ENCODE measurements around the gene COBL. TPM values are rescaled to one million over a fixed set of nuclear protein-coding genes. Genes with fewer than 3 reads are reported as not detected.

COBL gene
- total RNA-seq, 6 experiments from 2014 or later: not detected

DNA sequence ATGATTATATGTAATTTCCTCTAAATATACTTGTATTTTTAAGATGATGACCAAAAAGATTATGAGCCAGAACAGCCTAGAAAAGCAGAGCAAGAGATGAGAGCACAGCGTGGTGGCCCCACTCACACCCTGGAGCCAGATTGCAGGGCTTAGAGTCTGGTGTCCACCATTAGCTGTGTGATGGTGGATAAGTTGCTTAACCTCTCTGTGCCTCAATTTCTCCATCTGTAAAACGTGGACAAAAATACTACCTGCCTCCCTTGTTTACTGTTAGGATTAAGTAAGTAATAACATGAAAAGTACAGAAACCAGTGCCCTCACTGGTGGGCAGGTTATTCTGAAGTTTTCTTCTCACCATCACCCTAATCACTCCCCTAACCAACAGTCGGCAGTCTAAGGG, 212.3 kb downstream of the COBL start:
- Mint-ChIP-seq H3K4me1 (ENCODE audit: low read depth) (no peaks in the 10 kb centered on the region), H3K27me3 (ENCODE audit: insufficient read depth) (peaks cover 24% of the 10 kb centered on the region), H3K4me3 (no peak overlapping the region), H3K36me3 (ENCODE audit: low read depth) (no peaks in the 10 kb centered on the region), H3K9me3 (no peaks in the 10 kb centered on the region), H3K27ac (no peak overlapping the region)
- no peak for DNase-seq
- TF ChIP-seq, protein P1, sequence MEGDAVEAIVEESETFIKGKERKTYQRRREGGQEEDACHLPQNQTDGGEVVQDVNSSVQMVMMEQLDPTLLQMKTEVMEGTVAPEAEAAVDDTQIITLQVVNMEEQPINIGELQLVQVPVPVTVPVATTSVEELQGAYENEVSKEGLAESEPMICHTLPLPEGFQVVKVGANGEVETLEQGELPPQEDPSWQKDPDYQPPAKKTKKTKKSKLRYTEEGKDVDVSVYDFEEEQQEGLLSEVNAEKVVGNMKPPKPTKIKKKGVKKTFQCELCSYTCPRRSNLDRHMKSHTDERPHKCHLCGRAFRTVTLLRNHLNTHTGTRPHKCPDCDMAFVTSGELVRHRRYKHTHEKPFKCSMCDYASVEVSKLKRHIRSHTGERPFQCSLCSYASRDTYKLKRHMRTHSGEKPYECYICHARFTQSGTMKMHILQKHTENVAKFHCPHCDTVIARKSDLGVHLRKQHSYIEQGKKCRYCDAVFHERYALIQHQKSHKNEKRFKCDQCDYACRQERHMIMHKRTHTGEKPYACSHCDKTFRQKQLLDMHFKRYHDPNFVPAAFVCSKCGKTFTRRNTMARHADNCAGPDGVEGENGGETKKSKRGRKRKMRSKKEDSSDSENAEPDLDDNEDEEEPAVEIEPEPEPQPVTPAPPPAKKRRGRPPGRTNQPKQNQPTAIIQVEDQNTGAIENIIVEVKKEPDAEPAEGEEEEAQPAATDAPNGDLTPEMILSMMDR (IDR thresholded peaks at IDR 0.05): no peak

DNA sequence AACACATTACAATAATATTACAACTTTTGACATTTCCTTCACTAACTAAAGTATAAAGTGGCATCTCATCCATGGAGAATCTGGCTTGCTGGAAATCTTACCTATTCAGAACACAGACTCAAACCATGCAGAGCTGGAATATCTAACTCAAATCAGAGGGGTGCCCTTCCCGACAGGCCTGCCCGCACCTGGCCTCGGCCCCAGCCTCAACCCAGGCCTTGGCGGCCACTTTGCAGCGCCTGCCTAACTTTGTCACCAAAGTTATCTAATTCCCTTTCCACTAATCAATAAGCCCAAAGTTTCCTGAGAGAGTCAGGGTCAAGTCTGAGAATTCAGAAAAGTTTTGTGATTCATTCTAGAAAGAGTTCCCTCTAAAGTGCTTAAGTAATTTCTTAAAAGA, 212.9 kb downstream of the COBL start:
- no peaks in the 10 kb centered on the region for H3K4me1 Mint-ChIP-seq (ENCODE audit: low read depth)
- no peak overlapping the region for H3K27ac Mint-ChIP-seq
- H3K27me3 Mint-ChIP-seq (ENCODE audit: insufficient read depth): peaks cover 22% of the 10 kb centered on the region
- DNase-seq: no peak
- H3K36me3 Mint-ChIP-seq (ENCODE audit: low read depth): no peaks in the 10 kb centered on the region
- TF ChIP-seq, protein P1 (IDR thresholded peaks at IDR 0.05): no peak
- H3K9me3 Mint-ChIP-seq: no peaks in the 10 kb centered on the region
- no peak overlapping the region for H3K4me3 Mint-ChIP-seq

DNA sequence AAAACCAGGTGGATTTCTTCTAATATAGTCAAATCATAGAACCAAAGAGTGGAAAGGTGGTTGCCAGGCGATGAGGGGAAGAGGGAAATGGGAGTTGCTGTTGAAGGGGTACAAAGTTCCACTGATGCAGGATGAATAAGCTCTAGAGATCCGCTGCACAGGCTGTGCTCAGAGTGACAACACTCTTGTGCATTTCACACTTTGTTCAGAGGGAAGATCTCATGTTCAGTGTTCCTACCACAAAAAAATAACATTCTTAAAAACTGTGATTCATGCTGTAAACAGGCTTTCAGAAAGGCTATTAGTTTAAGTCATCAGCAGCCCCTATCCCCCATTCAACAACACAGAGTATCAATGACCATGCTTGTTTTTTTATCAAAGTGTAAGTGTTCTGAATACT, 213.8 kb downstream of the COBL start:
- H3K9me3 Mint-ChIP-seq: peaks cover 7% of the 10 kb centered on the region
- TF ChIP-seq, protein P1 (IDR thresholded peaks at IDR 0.05): no peak
- peaks cover 18% of the 10 kb centered on the region for H3K27me3 Mint-ChIP-seq (ENCODE audit: insufficient read depth)
- no peak overlapping the region for H3K27ac Mint-ChIP-seq
- 0 out of 2 replicates have a peak, but pooled peaks cover 4% of the 10 kb centered on the region for H3K36me3 Mint-ChIP-seq (ENCODE audit: low read depth)
- H3K4me1 Mint-ChIP-seq (ENCODE audit: low read depth): no peaks in the 10 kb centered on the region
- DNase-seq: peak; percentile 0
- no peak overlapping the region for H3K4me3 Mint-ChIP-seq

DNA sequence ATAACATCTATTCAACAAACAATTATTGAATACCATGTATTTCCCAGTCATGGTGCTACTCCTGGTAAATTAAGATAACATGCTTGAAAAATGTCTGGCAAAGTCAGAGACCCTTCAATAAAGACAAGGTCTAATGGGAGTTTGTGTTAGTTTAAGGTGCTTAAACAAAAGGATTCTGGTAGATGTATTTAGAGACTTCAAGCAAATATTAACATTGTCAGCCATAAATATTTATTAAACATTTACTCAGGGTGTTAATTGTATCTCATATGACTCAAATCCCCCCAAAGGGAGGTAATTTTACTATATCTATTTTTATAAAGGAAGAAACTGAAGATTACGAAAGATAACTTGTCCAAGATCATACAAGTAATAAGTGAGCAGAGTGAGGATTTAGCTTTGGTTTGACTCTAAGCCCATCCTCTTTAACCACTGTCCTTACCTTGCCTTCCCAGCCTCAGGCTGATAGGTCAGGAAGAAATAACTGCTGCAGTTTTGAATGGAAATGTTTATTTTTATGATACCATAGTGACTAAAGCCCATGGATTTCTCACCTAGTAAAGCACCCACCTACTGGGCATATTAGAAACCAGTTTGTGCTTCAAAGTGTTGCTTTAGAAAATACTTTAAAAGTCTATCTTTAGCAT, 215.4 kb downstream of the COBL start:
- TF ChIP-seq, protein P1 (IDR thresholded peaks at IDR 0.05): no peak
- Mint-ChIP-seq H3K9me3 (peaks cover 14% of the 10 kb centered on the region), H3K36me3 (ENCODE audit: low read depth) (0 out of 2 replicates have a peak, but pooled peaks cover 4% of the 10 kb centered on the region), H3K4me3 (no peak overlapping the region), H3K4me1 (ENCODE audit: low read depth) (no peaks in the 10 kb centered on the region), H3K27me3 (ENCODE audit: insufficient read depth) (peaks cover 18% of the 10 kb centered on the region), H3K27ac (no peak overlapping the region)
- DNase-seq: no peak

DNA sequence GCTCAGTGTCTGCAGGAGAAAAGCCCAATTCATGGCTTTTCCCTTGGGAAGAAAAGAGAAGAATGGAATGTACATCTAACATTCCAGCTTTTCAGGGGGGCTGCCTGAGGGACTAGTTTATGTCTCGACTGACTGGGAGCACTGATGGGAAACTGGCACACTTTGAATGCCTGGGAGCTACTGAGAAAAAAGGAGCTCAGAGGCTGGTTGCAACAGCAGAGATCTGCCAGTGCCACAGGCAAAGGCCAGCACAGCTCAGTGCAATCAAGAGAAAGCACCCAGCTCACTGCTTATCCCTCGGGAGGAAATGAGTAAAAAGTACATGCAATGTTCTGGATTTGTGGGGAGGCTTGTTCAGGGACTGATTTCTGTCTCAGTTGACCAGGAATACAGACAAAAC, 226.2 kb downstream of the COBL start:
- H3K27ac Mint-ChIP-seq: no peak overlapping the region
- DNase-seq: no peak
- H3K36me3 Mint-ChIP-seq (ENCODE audit: low read depth): peaks cover 8% of the 10 kb centered on the region; the same call in 1 of the 2 replicates
- H3K9me3 Mint-ChIP-seq: peaks cover 16% of the 10 kb centered on the region
- H3K4me1 Mint-ChIP-seq (ENCODE audit: low read depth): no peaks in the 10 kb centered on the region
- H3K27me3 Mint-ChIP-seq (ENCODE audit: insufficient read depth): peaks cover 18% of the 10 kb centered on the region
- TF ChIP-seq, protein P1 (IDR thresholded peaks at IDR 0.05): no peak
- no peak overlapping the region for H3K4me3 Mint-ChIP-seq

All from HFFc6 (cell line).